GM19455 (cell line): ENCODE measurements around the gene DNAH1.

ENCODE experiments used
- ATAC-seq: cut with Tn5 transposase; IDR thresholded peaks from one replicate; pipeline ENCODE4 v1.9.1; 2021; ENCODE audit not compliant: unreplicated experiment

Gene DNAH1

DNA sequence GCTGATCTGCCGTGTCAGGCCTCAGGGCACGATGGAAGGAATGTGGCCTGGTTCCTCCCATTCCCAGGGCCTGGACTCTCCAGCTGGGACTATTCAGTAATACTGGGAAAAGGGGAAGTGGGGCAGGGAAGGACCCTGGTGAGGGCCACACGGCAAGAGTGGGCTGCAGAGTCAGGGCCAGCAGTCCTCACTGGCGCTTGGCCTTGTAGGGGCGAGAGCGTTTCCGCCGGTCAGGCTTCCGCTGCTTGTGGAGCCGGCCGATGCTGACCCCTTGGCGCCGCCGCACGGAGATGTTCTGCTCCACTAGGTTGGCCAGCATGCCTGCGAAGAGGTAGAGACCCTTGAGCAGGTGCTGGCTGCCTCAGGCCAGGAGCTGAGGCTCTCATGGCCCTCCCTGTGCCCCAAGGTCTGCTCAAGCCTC lies 86.0 kb downstream of the DNAH1 start:
- ATAC-seq, result no peak

DNA sequence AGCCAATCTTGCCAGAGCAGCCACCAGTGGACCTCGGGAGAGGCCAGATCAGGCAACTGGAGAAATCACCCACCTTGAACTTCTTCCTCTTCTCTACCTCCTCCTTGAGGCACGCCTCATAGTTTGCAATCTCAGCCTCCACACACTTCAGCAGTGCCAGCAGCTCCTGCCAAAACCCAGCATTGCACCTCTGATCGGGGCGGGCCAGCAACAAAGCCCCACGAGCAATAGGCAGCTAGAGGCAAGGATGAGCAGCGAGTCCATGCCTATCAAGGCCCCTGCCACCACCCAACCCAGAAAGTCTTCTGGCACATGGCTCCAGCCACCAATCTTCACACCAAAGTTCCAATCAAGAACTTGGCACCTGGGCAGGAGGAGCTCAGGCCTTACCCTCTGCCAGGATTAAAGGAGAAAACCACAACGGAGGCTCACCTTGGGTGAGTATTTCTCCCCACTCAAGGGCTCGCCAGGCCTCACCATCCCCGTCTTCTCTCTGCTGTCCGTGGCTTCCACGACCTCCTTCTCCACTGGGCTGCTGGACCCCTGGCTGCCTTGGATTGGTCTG lies 86.7 kb downstream of the DNAH1 start:
- ATAC-seq, result no peak

- no peak for ATAC-seq
Observed at GRCh38 chr3:52403271-52403841, 87.2 kb downstream of the DNAH1 start.

- no peak for ATAC-seq
Observed at GRCh38 chr3:52403955-52404354, 87.8 kb downstream of the DNAH1 start.

DNA sequence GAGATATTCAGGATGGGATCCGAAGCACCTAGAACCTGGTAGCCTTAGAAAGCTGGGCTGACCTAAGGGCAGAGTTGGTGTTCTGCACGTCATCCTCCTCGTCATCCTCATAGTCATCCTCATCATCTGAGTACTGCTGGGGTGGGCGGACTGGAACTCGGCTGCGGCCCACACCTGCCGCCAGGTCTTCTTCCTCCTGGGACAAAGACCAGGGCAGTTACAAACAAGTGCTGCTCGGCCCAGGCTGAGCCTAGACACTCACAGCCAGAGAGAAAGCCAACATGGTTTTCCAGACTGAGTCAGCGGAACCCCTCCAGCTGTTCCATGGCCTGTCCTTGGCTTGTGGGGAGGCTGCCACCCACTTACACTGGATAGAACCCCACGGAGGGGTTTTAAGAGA lies 88.3 kb downstream of the DNAH1 start:
- no peak for ATAC-seq

DNA sequence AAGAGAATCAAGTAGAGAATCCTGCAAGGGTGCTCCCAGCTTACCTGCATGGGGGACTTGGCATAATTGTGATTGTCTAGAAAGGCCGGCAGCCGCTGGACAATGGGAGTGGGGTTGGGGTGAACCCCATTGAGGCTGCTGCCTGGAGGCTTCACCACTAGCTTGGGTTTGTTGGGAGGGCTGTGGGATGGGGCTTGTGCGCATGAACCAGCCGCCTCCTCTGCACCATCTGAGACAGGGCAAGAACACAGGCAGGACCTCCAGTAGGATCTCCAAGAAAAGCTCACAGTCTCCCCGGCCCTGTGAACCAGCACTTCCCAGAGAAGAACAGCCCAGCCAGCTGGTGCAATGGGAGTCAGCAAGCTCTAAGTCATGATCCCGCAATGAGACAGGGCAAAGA lies 88.9 kb downstream of the DNAH1 start:
- no peak for ATAC-seq

DNA sequence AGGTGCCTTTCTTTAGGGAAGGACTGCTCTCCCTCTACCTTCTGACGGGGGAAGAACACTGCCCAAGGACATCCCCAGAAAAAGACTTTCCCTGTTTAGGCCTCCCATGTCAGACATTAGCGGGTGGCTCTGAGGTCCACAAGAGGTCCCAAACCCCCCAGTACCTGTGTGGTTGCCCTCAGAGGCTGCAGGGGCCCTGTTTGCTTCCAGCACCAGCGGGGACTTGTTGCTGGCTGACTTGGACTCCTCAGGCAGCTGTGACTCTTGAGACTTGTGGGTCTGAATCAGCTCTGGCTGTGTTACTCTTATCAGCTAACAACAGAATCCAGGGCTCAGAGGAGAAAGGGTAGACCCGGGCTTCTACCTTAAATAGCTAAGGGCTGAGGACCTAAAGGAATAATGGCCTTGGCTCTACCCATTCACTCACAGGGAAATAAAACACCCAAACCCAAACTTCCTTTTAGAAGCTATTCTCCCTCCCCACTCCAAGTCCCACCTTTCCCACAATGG lies 89.5 kb downstream of the DNAH1 start:
- no peak for ATAC-seq

DNA sequence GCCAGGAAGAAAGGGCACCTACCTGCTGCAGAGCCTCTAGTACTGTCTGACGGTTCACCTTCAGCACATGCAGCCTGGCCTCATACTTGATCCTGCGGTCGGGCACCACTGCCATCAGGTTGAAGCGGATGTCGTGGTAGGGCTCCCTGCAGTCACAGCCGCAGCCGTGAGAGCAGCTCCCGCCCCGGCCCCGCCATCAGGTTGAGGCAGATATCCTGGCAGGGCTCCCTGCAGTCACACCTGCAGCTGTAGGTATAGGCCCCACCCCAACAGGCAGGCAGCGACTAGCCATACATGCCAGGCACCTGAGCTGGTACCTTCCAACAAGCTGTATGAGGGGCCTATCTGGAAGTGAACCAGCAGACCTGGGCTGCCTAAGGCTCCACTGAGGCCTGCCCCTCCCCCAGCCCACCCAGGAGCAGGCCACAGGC lies 90.1 kb downstream of the DNAH1 start:
- ATAC-seq, result no peak

- ATAC-seq, result no peak
Observed at GRCh38 chr3:52406791-52407510, 90.8 kb downstream of the DNAH1 start.

GRCh38 chr3:52407779-52408178 lies 91.7 kb downstream of the DNAH1 start:
- ATAC-seq, result no peak

DNA sequence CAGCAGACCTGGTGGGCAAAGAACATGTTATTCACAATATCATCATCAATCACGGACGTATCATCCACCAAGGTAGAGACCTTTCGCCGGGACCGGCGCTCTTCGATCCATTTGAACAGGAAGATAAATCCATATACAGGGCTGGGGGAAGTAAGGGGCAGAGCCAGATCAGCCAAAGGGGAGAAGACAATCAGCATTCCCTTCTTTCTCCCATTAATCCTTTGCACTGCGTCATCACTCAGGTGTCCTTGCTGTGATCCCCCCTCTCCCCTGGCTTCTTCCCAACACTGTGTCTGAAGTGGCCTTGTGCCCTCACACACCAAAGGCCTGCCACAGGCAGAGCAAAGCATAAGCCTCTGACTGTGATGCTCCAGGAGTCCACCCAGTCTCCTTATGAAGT lies 92.3 kb downstream of the DNAH1 start:
- ATAC-seq, result no peak

DNA sequence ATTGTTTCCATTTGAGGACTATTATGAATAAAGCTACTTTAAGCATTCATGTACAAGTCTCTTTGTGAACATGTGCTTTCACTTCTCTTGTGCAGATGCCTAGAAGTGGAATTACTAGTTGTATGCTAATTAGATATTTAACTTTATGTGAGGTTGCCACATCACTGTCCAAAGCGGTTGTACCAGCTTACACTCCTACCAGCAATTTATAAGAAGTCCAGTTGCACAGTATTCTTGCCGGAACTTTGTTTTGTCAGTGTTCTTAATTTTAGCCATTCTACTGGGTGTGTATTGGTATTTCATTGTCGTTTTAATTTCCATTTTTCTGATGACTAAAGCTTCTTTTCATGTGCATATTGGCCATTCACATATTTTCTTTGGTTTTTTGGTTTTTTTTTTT lies 99.7 kb downstream of the DNAH1 start:
- no peak for ATAC-seq

DNA sequence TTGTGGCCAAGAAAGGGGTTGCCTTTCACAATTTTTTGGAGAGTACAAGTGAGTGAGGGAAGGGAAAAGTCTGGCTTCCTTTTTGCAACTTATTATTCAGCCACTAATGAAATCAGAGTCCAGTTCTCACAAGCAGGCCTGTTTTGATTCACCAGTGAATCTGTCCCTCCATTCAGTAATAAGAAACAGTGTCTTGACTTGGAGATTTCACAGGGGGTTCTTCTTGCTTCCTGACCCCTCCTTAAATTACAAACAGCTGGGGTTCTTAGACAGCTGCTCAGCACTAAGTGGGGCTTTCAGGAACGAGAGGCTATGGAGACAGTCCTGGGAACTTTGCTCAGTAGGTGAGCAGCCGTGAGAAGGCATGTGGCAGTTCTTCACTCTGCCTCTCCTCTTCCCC lies 104.3 kb downstream of the DNAH1 start:
- ATAC-seq, result no peak

GRCh38 chr3:52422669-52423068 lies 106.5 kb downstream of the DNAH1 start:
- ATAC-seq, result no peak

GRCh38 chr3:52423173-52423572 lies 107.1 kb downstream of the DNAH1 start:
- ATAC-seq, result no peak

- ATAC-seq, result no peak
Observed at GRCh38 chr3:52428151-52429005, 112.3 kb downstream of the DNAH1 start.

- no peak for ATAC-seq
Observed at GRCh38 chr3:52429031-52429430, 112.9 kb downstream of the DNAH1 start.

GRCh38 chr3:52429779-52430415 lies 113.8 kb downstream of the DNAH1 start:
- ATAC-seq, result no peak

GRCh38 chr3:52430416-52430810 lies 114.3 kb downstream of the DNAH1 start:
- no peak for ATAC-seq

DNA sequence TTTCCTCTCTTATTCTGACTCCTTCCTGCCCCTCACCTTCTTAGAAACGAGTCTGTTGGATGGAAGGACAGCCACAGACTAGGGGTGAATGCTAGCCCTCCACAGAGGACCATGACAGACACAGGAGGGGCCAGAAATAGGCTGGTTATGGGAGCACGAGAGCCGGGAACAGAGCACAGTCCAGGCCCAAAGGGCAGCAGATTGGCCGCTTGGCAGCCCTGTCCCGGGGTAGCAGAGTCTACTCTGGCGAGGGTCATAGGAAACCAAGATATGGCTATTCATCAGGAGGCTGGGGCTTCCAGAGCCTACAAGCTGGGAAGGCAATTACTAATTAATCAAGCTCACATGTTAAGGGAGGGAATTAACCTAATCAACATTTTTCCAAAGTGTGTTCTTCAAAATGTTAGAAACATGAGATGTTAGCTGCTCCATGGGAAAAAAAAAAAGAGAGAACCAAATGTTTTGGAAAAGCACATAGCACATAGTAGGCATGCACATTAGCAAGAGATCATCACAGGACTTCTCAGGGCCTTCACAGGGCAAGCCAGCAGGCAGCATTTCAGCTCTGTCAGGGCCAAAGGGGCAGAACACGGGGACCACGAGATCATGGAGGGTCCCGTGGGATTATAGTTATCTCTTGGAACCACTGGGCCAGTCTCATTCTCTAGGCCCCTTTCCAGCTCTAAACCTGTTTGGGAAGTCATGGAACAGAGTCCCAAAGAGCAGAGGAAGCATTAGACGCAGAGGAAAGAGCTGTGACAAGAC lies 115.5 kb downstream of the DNAH1 start:
- ATAC-seq, result no peak
